Measurements from ENCODE around the gene PSMD7. TPM values are rescaled to one million over a fixed set of nuclear protein-coding genes. Genes with fewer than 3 reads are reported as not detected.

The PSMD7 gene
- total and polyA plus RNA-seq, 2 donors (not counting 1 experiment from before 2014, with no cell fraction given) = 34.1 to 60.8 TPM

DNA sequence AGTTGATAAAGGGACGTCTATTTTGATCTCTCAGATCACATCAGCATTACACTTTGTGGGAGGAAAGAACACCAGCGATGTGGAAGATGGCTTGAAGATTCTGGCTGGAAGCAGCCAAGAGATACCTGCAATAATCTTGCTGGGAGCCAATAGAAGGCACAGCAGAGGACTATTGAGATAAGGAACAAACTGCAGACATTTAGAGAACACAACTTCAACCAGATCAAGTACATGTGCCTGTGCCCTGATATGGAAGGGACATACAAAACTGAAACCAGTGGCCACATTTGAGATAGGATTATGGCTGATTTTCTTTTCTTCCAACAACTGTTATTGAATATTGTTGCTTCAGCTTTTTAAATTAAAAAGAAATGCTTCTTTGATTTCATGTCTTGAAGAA lies 18.6 kb upstream of the PSMD7 start:
- Histone ChIP-seq H2AFZ (ENCODE audit: insufficient read depth, low read depth, low read length, poor library complexity, severe bottlenecking) (no peak overlapping the region), H3K9ac (ENCODE audit: low read length) (no peak overlapping the region), H3K9me3 (ENCODE audit: control extremely low read depth in 1 of 3, control insufficient read depth in 2 of 3, insufficient read depth in 1 of 3, low read length in 2 of 3) (peaks cover 0 to 6% (median 0%) of the 10 kb centered on the region in 3 donors), H3K4me3 (ENCODE audit: control extremely low read depth in 1 of 5, extremely low read depth in 1 of 5, insufficient read depth in 1 of 5, low read depth in 2 of 5, low read length in 4 of 5) (no peak overlapping the region), H3K27me3 (replicated peaks in 1 of 4; ENCODE audit: control extremely low read depth in 1 of 4, control insufficient read depth in 3 of 4, insufficient read depth in 4 of 4, low read length in 3 of 4) (no peaks in the 10 kb centered on the region), H3K27ac (ENCODE audit: low read length in 2 of 2) (no peak overlapping the region), H3K4me1 (ENCODE audit: control insufficient read depth in 2 of 2, insufficient read depth in 2 of 2, low read length in 2 of 2) (no peaks in the 10 kb centered on the region), H3K4me2 (replicated peaks; ENCODE audit: low read depth, low read length, poor library complexity, severe bottlenecking) (no peak overlapping the region), H4K20me1 (ENCODE audit: control insufficient read depth, insufficient read depth, low read length, poor library complexity, severe bottlenecking) (no peaks in the 10 kb centered on the region), H3K79me2 (ENCODE audit: control insufficient read depth, insufficient read depth, low read length) (no peaks in the 10 kb centered on the region), H3K36me3 (replicated peaks in 1 of 2; ENCODE audit: control extremely low read depth in 1 of 2, control insufficient read depth in 1 of 2, extremely low read depth in 1 of 2, insufficient read depth in 2 of 2, low read length in 1 of 2) (no peaks in the 10 kb centered on the region)
- Mint-ChIP-seq H3K4me1 (no peaks in the 10 kb centered on the region), H3K27me3 (peaks cover 11% of the 10 kb centered on the region), H3K9me3 (ENCODE audit: insufficient read depth) (peaks cover 2% of the 10 kb centered on the region), H3K27ac (no peak overlapping the region), H3K4me3 (no peak overlapping the region)
- ChIA-PET POLR2A (no interaction called here), CTCF (no interaction called here)
- no CpG with 5 or more reads among the region's 2 CpGs for WGBS (ENCODE audit: insufficient coverage)
- intact Hi-C loops (cut with micrococcal nuclease) = no loop called here
- TF ChIP-seq CTCF (IDR thresholded peaks at IDR 0.05) = no peak
- TF ChIP-seq EZH2 (IDR thresholded peaks at IDR 0.05; ENCODE audit: borderline replicate concordance, insufficient read depth, low read depth, low read length, poor library complexity, severe bottlenecking) = no peak
- DNase-seq = no peak
- ATAC-seq (ENCODE audit: low read depth) = no peak

DNA sequence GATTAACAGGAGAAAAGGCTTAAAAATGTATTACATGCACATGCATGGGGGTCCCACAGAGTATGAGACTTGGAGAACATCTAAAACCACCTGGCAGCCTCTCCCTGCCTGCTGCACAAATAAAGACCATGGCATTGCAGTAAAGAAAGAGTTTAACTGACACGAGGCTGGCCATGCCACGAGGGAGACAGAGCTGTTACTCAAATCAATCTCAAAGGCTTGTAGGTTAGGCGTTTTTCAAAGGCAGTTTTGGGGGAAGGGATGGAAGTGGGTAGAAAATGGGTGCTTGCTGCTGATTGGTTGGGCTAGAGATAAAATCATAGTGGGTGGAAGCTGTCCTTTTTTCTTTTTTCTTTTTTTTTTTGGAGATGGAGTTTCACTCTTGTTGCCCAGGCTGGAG lies 17.3 kb upstream of the PSMD7 start:
- H3K9me3 Mint-ChIP-seq (ENCODE audit: insufficient read depth) = peaks cover 2% of the 10 kb centered on the region
- peaks cover 0 to 6% (median 0%) of the 10 kb centered on the region in 3 donors for H3K9me3 ChIP-seq (ENCODE audit: control extremely low read depth in 1 of 3, control insufficient read depth in 2 of 3, insufficient read depth in 1 of 3, low read length in 2 of 3)
- no peak overlapping the region for H3K4me3 ChIP-seq (ENCODE audit: control extremely low read depth in 1 of 5, extremely low read depth in 1 of 5, insufficient read depth in 1 of 5, low read depth in 2 of 5, low read length in 4 of 5)
- 77% methylated on average over 3 of the region's 3 CpGs for WGBS (ENCODE audit: insufficient coverage)
- CTCF ChIA-PET = no interaction called here
- H3K9ac ChIP-seq (ENCODE audit: low read length) = no peak overlapping the region
- peaks cover 7% of the 10 kb centered on the region for H3K27me3 Mint-ChIP-seq
- H4K20me1 ChIP-seq (ENCODE audit: control insufficient read depth, insufficient read depth, low read length, poor library complexity, severe bottlenecking) = no peaks in the 10 kb centered on the region
- TF ChIP-seq EZH2 (IDR thresholded peaks at IDR 0.05; ENCODE audit: borderline replicate concordance, insufficient read depth, low read depth, low read length, poor library complexity, severe bottlenecking) (no peak), CTCF (IDR thresholded peaks at IDR 0.05) (no peak)
- no peaks in the 10 kb centered on the region for H3K4me1 ChIP-seq (ENCODE audit: control insufficient read depth in 2 of 2, insufficient read depth in 2 of 2, low read length in 2 of 2)
- POLR2A ChIA-PET = no interaction called here
- intact Hi-C loops (cut with micrococcal nuclease) = no loop called here
- no peak overlapping the region for H3K4me2 ChIP-seq (replicated peaks; ENCODE audit: low read depth, low read length, poor library complexity, severe bottlenecking)
- H3K79me2 ChIP-seq (ENCODE audit: control insufficient read depth, insufficient read depth, low read length) = no peaks in the 10 kb centered on the region
- no peaks in the 10 kb centered on the region for H3K4me1 Mint-ChIP-seq
- H3K27me3 ChIP-seq (replicated peaks in 1 of 4; ENCODE audit: control extremely low read depth in 1 of 4, control insufficient read depth in 3 of 4, insufficient read depth in 4 of 4, low read length in 3 of 4) = no peaks in the 10 kb centered on the region
- H2AFZ ChIP-seq (ENCODE audit: insufficient read depth, low read depth, low read length, poor library complexity, severe bottlenecking) = no peak overlapping the region
- H3K36me3 ChIP-seq (replicated peaks in 1 of 2; ENCODE audit: control extremely low read depth in 1 of 2, control insufficient read depth in 1 of 2, extremely low read depth in 1 of 2, insufficient read depth in 2 of 2, low read length in 1 of 2) = no peaks in the 10 kb centered on the region
- no peak overlapping the region for H3K27ac ChIP-seq (ENCODE audit: low read length in 2 of 2)
- no peak overlapping the region for H3K4me3 Mint-ChIP-seq
- DNase-seq (no peak), ATAC-seq (ENCODE audit: low read depth) (no peak)
- no peak overlapping the region for H3K27ac Mint-ChIP-seq

Data from B cell (primary cell).